Smooth muscle cell (in vitro differentiated cells): Measurements from ENCODE around the gene ITFG1. TPM values are rescaled to one million over a fixed set of nuclear protein-coding genes. Genes with fewer than 3 reads are reported as not detected.

ENCODE experiments used
- DNase-seq: peaks from one replicate; lab custom pipeline; 2025; ENCODE audit not compliant: unreplicated experiment; lab: John Stamatoyannopoulos, UW
- H2AFZ ChIP-seq: fragments of 200-600 bp; sonication (generic); 2 replicates; pipeline ENCODE4 v1.6.0; 2016; ENCODE audit warnings: antibody characterized with exemption, low read depth, mild to moderate bottlenecking
- H3F3A ChIP-seq: fragments of 200-600 bp; sonication (generic); 2 replicates; pipeline ENCODE4 v1.6.0; 2017; ENCODE audit warnings: antibody characterized with exemption, low read depth
- H3K27ac ChIP-seq: fragments of 200-600 bp; sonication (generic); 2 replicates; pipeline ENCODE4 v1.5.1; 2016; ENCODE audit warnings: low read depth, mild to moderate bottlenecking
- H3K27me3 ChIP-seq: fragments of 200-600 bp; sonication (generic); 2 replicates; pipeline ENCODE4 v1.6.1; 2016; ENCODE audit warnings: low read depth, mild to moderate bottlenecking
- H3K36me3 ChIP-seq: fragments of 200-600 bp; sonication (generic); 2 replicates; pipeline ENCODE4 v1.5.1; 2016; ENCODE audit warnings: low read depth
- H3K4me1 ChIP-seq: fragments of 200-600 bp; sonication (generic); 2 replicates; pipeline ENCODE4 v1.5.1; 2016; ENCODE audit warnings: low read depth
- H3K4me2 ChIP-seq: fragments of 200-600 bp; sonication (generic); 2 replicates; pipeline ENCODE4 v1.6.0; 2016; ENCODE audit warnings: mild to moderate bottlenecking
- H3K4me3 ChIP-seq: fragments of 200-600 bp; sonication (generic); 2 replicates; pipeline ENCODE4 v1.5.1; 2016; ENCODE audit warnings: mild to moderate bottlenecking
- H3K79me2 ChIP-seq: fragments of 200-600 bp; sonication (generic); 2 replicates; pipeline ENCODE4 v1.6.0; 2016; ENCODE audit warnings: low read depth, mild to moderate bottlenecking
- H3K9ac ChIP-seq: fragments of 200-600 bp; sonication (generic); 2 replicates; pipeline ENCODE4 v1.6.0; 2016; ENCODE audit warnings: low read depth
- H3K9me3 ChIP-seq: fragments of 200-600 bp; sonication (generic); replicated peaks from 2 replicates; pipeline ENCODE4 v1.5.1; 2016; ENCODE audit warnings: low read depth
- H4K20me1 ChIP-seq: fragments of 200-600 bp; sonication (generic); 2 replicates; pipeline ENCODE4 v1.6.0; 2016; ENCODE audit warnings: low read depth
- CTCF ChIP-seq: fragments of 200-600 bp; sonication (generic); IDR thresholded peaks from 2 replicates; pipeline ENCODE4 v1.5.1; 2017; ENCODE audit warnings: borderline replicate concordance, mild to moderate bottlenecking, antibody characterized with exemption; ENCODE audit not compliant: insufficient read depth, poor library complexity, severe bottlenecking
- WGBS: methylation state at CpG from one replicate; pipeline ENCODE4 v1.1.7; 2016; ENCODE audit warnings: low lambda C conversion rate; 5-methylcytosine and 5-hydroxymethylcytosine counted together
- polyA plus RNA-seq: library from polyadenylated mRNA; unstranded; fragments of >200 nt; fragmentation: Nextera tagmentation; extraction: Ambion mirVana; gene quantifications from 2 replicates; pipeline ENCODE4 v1.2.1, GENCODE V29; 2016
- total RNA-seq: library from RNA; depleted of rRNA; stranded (reverse); fragments of >200 nt; gene quantifications from 2 replicates; pipeline ENCODE4 v1.2.3, GENCODE V29; 2014

The ITFG1 gene
- total and polyA plus RNA-seq, 2 experiments from 2014 or later = 75.2 to 100 TPM

GRCh38 chr16:47503936-47504335, 43.1 kb upstream of the ITFG1 start:
- no peak overlapping the region for H3K4me3 ChIP-seq
- no peaks in the 10 kb centered on the region for H4K20me1 ChIP-seq
- no peaks in the 10 kb centered on the region for H3K9me3 ChIP-seq
- no peaks in the 10 kb centered on the region for H3K4me1 ChIP-seq
- no peak overlapping the region for H3K27ac ChIP-seq
- TF ChIP-seq CTCF = no peak
- H3K27me3 ChIP-seq = no peaks in the 10 kb centered on the region
- H3K4me2 ChIP-seq = no peak overlapping the region
- H3K79me2 ChIP-seq = no peaks in the 10 kb centered on the region
- no peak overlapping the region for H3K9ac ChIP-seq
- peaks cover 14% of the 10 kb centered on the region for H3K36me3 ChIP-seq
- H2AFZ ChIP-seq = no peak overlapping the region
- no peak for DNase-seq
- 95% methylated on average over 1 of the region's 1 CpG for WGBS
- H3F3A ChIP-seq = no peaks in the 10 kb centered on the region

- H3K4me1 ChIP-seq = no peaks in the 10 kb centered on the region
- H2AFZ ChIP-seq = no peak overlapping the region
- H3K27me3 ChIP-seq = no peaks in the 10 kb centered on the region
- peaks cover 18% of the 10 kb centered on the region for H3K36me3 ChIP-seq
- H3K4me3 ChIP-seq = no peak overlapping the region
- 96% methylated on average over 9 of the region's 9 CpGs for WGBS
- H3K4me2 ChIP-seq = no peak overlapping the region
- no peaks in the 10 kb centered on the region for H3F3A ChIP-seq
- no peaks in the 10 kb centered on the region for H3K9me3 ChIP-seq
- no peak overlapping the region for H3K9ac ChIP-seq
- H3K27ac ChIP-seq = no peak overlapping the region
- TF ChIP-seq CTCF = no peak
- no peaks in the 10 kb centered on the region for H4K20me1 ChIP-seq
- H3K79me2 ChIP-seq = peaks cover 3% of the 10 kb centered on the region
- no peak for DNase-seq
Measured at GRCh38 chr16:47499700-47500264, 38.9 kb upstream of the ITFG1 start.

- Histone ChIP-seq H3F3A (no peaks in the 10 kb centered on the region), H3K9me3 (no peaks in the 10 kb centered on the region), H3K27ac (no peak overlapping the region), H3K4me1 (no peaks in the 10 kb centered on the region), H3K4me3 (no peak overlapping the region), H3K36me3 (peaks cover 18% of the 10 kb centered on the region), H3K4me2 (no peak overlapping the region), H3K79me2 (peaks cover 7% of the 10 kb centered on the region), H2AFZ (no peak overlapping the region), H3K27me3 (no peaks in the 10 kb centered on the region), H3K9ac (no peak overlapping the region), H4K20me1 (no peaks in the 10 kb centered on the region)
- 88% methylated on average over 2 of the region's 2 CpGs for WGBS
- TF ChIP-seq CTCF = no peak
- no peak for DNase-seq
Measured at GRCh38 chr16:47499080-47499699, 38.3 kb upstream of the ITFG1 start.
